ENCODE data around the gene IRF2. TPM values are rescaled to one million over a fixed set of nuclear protein-coding genes. Genes with fewer than 3 reads are reported as not detected.

Gene IRF2
- polyA plus RNA-seq, 1 donor (not counting 4 experiments of a cell fraction or from before 2014, with no cell fraction given) = 23.8 TPM

DNA sequence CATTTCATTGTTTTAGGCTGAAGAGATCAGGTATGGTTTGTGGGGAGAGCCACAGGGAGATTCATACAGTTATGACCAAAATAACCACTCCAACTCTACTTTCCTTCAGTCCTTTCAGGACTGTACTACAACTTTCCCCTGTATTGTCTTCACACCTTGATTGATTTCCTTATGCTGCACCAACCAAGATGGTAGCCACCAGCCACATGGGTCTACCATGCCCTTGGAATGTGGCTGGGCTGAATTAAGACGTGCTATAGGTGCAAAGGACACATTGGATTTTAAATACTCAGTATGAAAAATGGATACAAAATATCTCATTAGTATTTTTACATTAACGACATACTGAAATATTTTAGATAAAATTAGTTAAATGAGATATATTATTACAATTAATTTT, 11.2 kb downstream of the IRF2 start:
- dilution Hi-C loops (cut with MboI; ENCODE audit: extremely low pct_ligation_motif_present, low sequenced_read_pairs) = no loop called here
- peaks cover 41% of the 10 kb centered on the region for H3K79me2 ChIP-seq (ENCODE audit: control insufficient read depth, insufficient read depth, low read length)
- no peaks in the 10 kb centered on the region for H3K9me3 ChIP-seq (ENCODE audit: control insufficient read depth, low read depth, low read length)
- FAIRE-seq (no peak), DNase-seq (ENCODE audit: low read depth, low spot score) (no peak)
- peaks cover 4% of the 10 kb centered on the region for H3K9me1 ChIP-seq (ENCODE audit: control insufficient read depth, extremely low read depth, insufficient read depth, low read length)
- H4K20me1 ChIP-seq (ENCODE audit: control insufficient read depth, extremely low read depth, insufficient read depth, low read length) = no peaks in the 10 kb centered on the region
- no peaks in the 10 kb centered on the region for H3K36me3 ChIP-seq (ENCODE audit: control insufficient read depth in 2 of 2, extremely low read depth in 1 of 2, insufficient read depth in 2 of 2, low read length in 2 of 2)
- H3K27ac ChIP-seq (ENCODE audit: control insufficient read depth, insufficient read depth, low read length) = no peak overlapping the region
- TF ChIP-seq, protein P1, sequence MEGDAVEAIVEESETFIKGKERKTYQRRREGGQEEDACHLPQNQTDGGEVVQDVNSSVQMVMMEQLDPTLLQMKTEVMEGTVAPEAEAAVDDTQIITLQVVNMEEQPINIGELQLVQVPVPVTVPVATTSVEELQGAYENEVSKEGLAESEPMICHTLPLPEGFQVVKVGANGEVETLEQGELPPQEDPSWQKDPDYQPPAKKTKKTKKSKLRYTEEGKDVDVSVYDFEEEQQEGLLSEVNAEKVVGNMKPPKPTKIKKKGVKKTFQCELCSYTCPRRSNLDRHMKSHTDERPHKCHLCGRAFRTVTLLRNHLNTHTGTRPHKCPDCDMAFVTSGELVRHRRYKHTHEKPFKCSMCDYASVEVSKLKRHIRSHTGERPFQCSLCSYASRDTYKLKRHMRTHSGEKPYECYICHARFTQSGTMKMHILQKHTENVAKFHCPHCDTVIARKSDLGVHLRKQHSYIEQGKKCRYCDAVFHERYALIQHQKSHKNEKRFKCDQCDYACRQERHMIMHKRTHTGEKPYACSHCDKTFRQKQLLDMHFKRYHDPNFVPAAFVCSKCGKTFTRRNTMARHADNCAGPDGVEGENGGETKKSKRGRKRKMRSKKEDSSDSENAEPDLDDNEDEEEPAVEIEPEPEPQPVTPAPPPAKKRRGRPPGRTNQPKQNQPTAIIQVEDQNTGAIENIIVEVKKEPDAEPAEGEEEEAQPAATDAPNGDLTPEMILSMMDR (optimal IDR thresholded peaks at IDR 0.05 in 1 of 3, IDR thresholded peaks at IDR 0.05 in 1 of 3, conservative IDR thresholded peaks at IDR 0.05 in 1 of 3; ENCODE audit: extremely low read depth in 1 of 3, insufficient read depth in 2 of 3, low read length in 3 of 3) = no peak
- TF ChIP-seq EZH2 (IDR thresholded peaks at IDR 0.05; ENCODE audit: low read length) = no peak
- no peak overlapping the region for H3K4me3 ChIP-seq (ENCODE audit: control insufficient read depth in 2 of 3, extremely low read depth in 1 of 3, insufficient read depth in 2 of 3, low read depth in 1 of 3, low read length in 3 of 3)
- H3K4me1 ChIP-seq (ENCODE audit: control insufficient read depth, extremely low read depth, insufficient read depth, low read length) = peaks cover 10% of the 10 kb centered on the region
- no peaks in the 10 kb centered on the region for H3K27me3 ChIP-seq (ENCODE audit: control insufficient read depth, extremely low read depth, insufficient read depth, low read length)
- no peak overlapping the region for H3K9ac ChIP-seq (ENCODE audit: control insufficient read depth, extremely low read depth, insufficient read depth, low read length)
- no peak overlapping the region for H3K4me2 ChIP-seq (ENCODE audit: control insufficient read depth, extremely low read depth, insufficient read depth, low read depth, low read length)
- no peak overlapping the region for H2AFZ ChIP-seq (ENCODE audit: control insufficient read depth, low read length)

DNA sequence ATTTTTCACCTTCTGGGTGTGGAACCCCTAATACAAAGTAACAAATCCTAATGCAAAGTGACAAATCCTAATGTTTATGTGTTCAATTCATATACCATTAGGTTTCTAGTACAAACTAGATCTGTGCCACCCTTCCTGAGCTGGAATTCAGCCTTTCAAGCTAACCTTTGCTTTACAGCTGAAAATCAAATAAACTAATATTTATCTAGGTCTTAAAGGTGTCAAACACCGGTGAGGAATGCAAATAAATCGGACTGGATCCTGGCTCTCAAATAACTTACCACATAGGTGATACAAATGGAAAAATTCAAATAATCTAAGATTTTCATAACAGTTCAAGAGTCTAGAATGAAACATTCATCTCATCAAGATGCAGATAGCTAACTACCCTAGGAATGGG, 11.6 kb downstream of the IRF2 start:
- Histone ChIP-seq H3K27me3 (ENCODE audit: control insufficient read depth, extremely low read depth, insufficient read depth, low read length) (no peaks in the 10 kb centered on the region), H3K36me3 (ENCODE audit: control insufficient read depth in 2 of 2, extremely low read depth in 1 of 2, insufficient read depth in 2 of 2, low read length in 2 of 2) (no peaks in the 10 kb centered on the region), H3K9me1 (ENCODE audit: control insufficient read depth, extremely low read depth, insufficient read depth, low read length) (peaks cover 4% of the 10 kb centered on the region), H3K4me3 (ENCODE audit: control insufficient read depth in 2 of 3, extremely low read depth in 1 of 3, insufficient read depth in 2 of 3, low read depth in 1 of 3, low read length in 3 of 3) (no peak overlapping the region), H3K4me2 (ENCODE audit: control insufficient read depth, extremely low read depth, insufficient read depth, low read depth, low read length) (no peak overlapping the region), H4K20me1 (ENCODE audit: control insufficient read depth, extremely low read depth, insufficient read depth, low read length) (no peaks in the 10 kb centered on the region), H3K9me3 (ENCODE audit: control insufficient read depth, low read depth, low read length) (no peaks in the 10 kb centered on the region), H2AFZ (ENCODE audit: control insufficient read depth, low read length) (no peak overlapping the region), H3K79me2 (ENCODE audit: control insufficient read depth, insufficient read depth, low read length) (peaks cover 43% of the 10 kb centered on the region), H3K9ac (ENCODE audit: control insufficient read depth, extremely low read depth, insufficient read depth, low read length) (no peak overlapping the region), H3K4me1 (ENCODE audit: control insufficient read depth, extremely low read depth, insufficient read depth, low read length) (peaks cover 10% of the 10 kb centered on the region), H3K27ac (ENCODE audit: control insufficient read depth, insufficient read depth, low read length) (no peak overlapping the region)
- TF ChIP-seq, protein P1 (optimal IDR thresholded peaks at IDR 0.05 in 1 of 3, IDR thresholded peaks at IDR 0.05 in 1 of 3, conservative IDR thresholded peaks at IDR 0.05 in 1 of 3; ENCODE audit: extremely low read depth in 1 of 3, insufficient read depth in 2 of 3, low read length in 3 of 3) = no peak
- no peak for TF ChIP-seq EZH2 (IDR thresholded peaks at IDR 0.05; ENCODE audit: low read length)
- dilution Hi-C loops (cut with MboI; ENCODE audit: extremely low pct_ligation_motif_present, low sequenced_read_pairs) = no loop called here
- FAIRE-seq = no peak
- no peak for DNase-seq (ENCODE audit: low read depth, low spot score)
